AG10803 (cell line): ENCODE measurements around the gene PKIG.
"Not testable (repeated sequence)": the region's sequence is repeated elsewhere in the genome, so short reads cannot be mapped to it uniquely, and the experiment has no call there.

Experiments
- DNase-seq: peaks from one replicate; pipeline ENCODE4 v3.0.0; 2010; ENCODE audit warnings: low read depth
- H3K4me3 ChIP-seq: 2 replicates; pipeline ENCODE4 v1.5.1; 2011; ENCODE audit warnings: mild to moderate bottlenecking, low read length, control low read depth
- TF ChIP-seq, protein P1 (sequence below): conservative IDR thresholded peaks from 2 replicates; pipeline ENCODE4 v1.5.1; 2011; ENCODE audit warnings: mild to moderate bottlenecking, low read length, control low read depth, inconsistent platforms

PKIG gene

GRCh38 chr20:44552950-44553908 is 29.1 kb upstream of the PKIG start:
- no peak overlapping the region for H3K4me3 ChIP-seq
- DNase-seq = peak; percentile 78
- TF ChIP-seq, protein P1, sequence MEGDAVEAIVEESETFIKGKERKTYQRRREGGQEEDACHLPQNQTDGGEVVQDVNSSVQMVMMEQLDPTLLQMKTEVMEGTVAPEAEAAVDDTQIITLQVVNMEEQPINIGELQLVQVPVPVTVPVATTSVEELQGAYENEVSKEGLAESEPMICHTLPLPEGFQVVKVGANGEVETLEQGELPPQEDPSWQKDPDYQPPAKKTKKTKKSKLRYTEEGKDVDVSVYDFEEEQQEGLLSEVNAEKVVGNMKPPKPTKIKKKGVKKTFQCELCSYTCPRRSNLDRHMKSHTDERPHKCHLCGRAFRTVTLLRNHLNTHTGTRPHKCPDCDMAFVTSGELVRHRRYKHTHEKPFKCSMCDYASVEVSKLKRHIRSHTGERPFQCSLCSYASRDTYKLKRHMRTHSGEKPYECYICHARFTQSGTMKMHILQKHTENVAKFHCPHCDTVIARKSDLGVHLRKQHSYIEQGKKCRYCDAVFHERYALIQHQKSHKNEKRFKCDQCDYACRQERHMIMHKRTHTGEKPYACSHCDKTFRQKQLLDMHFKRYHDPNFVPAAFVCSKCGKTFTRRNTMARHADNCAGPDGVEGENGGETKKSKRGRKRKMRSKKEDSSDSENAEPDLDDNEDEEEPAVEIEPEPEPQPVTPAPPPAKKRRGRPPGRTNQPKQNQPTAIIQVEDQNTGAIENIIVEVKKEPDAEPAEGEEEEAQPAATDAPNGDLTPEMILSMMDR = no peak

DNA sequence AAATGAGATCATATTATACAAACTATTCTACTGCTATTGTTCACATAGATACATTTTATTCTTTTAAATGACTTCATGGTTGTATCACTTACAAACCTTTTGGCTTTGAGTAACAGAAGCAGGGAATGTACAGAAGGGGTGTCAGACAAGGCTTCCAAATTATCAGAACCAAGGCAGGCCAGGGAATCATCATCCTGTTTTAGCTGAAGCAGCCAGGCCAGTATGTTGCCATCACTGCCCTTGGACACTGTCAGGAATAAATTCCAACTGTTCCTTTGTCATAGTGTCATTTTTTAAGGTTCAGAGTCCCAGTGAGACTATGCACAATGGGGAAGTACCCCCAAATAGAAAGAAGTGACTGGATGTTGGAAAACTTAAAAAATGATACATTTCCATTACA is 23.1 kb upstream of the PKIG start:
- DNase-seq = no peak
- TF ChIP-seq, protein P1 = no peak
- no peak overlapping the region for H3K4me3 ChIP-seq

DNA sequence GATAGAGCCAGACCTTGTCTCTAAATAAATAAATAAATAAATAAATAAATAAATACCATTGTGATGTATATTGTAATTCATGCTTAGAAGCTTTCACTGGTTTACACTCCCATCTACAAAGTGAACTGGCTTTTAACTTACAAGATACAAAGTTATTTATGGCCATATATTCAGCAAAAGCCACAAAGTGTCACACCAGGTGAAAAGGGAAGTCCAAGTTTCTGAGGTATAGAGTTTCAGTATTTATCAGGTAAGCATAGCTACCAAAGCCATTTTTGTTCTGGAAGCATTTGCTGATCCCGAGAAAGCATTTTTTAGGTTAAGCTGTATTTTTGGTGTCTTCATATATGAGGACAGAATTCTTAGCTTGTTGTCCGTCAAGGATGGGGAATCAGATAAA is 22.1 kb upstream of the PKIG start:
- TF ChIP-seq, protein P1 = no peak
- H3K4me3 ChIP-seq = no peak overlapping the region
- no peak for DNase-seq

- not testable (repeated sequence) for H3K4me3 ChIP-seq, DNase-seq
Observed at GRCh38 chr20:44560818-44561217, 21.6 kb upstream of the PKIG start.

- TF ChIP-seq, protein P1 = no peak
- no peak overlapping the region for H3K4me3 ChIP-seq
- no peak for DNase-seq
Observed at GRCh38 chr20:44561876-44562275, 20.5 kb upstream of the PKIG start.

DNA sequence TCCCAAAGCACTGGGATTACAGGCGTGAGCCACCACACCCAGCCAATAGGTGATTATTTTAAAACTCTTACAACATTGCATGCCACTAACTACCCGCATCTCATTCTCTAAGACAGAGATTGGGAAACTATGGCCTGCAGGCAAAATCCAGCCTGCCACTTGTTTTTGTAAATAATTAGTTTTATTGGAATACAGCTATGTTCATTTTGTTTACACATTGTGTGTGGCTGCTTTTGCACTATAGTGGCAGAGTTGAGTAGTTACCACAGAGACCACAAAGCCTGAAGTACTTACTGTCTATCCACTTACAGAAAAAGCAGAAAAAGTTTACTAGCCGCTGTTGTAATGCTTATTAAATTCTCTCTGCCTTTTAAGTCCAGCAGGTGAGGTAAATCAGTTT is 16.4 kb upstream of the PKIG start:
- H3K4me3 ChIP-seq = no peak overlapping the region
- DNase-seq = peak; percentile 54
- TF ChIP-seq, protein P1 = no peak

- TF ChIP-seq, protein P1 = no peak
- H3K4me3 ChIP-seq = no peak overlapping the region
- DNase-seq = no peak
Observed at GRCh38 chr20:44566811-44567210, 15.6 kb upstream of the PKIG start.
